Measurements from ENCODE around the gene THADA. TPM values are rescaled to one million over a fixed set of nuclear protein-coding genes. Genes with fewer than 3 reads are reported as not detected.

THADA gene
- total RNA-seq, 3 donors from 2014 or later (not counting 1 experiment from before 2014, with no cell fraction given) = 34.1 to 35.7 (median 35.3) TPM

DNA sequence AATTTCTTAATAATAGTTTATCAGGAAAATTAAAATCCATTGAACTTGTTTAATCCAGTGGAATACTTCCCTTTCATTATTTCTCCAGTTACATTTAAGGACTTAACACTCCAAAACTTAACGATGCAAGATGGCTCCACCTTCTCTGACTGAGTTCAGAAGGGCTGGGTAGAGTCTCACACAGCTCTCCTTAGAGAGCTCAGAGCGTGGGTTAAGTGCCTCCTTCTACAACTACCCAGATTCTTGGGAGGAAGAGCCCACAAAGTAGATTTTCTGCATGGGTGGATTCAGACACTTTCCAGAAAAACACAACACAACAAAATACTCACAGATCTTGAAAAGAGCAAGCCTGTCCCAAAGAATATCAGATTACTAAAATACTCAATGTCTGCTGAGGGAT lies 130.6 kb downstream of the THADA start:
- intact Hi-C loops (cut with micrococcal nuclease) = no loop called here
- Histone ChIP-seq H3K9me3 (ENCODE audit: control insufficient read depth, insufficient read depth, low read length) (no peaks in the 10 kb centered on the region), H3K27me3 (ENCODE audit: control insufficient read depth, insufficient read depth, low read length) (no peaks in the 10 kb centered on the region), H3K4me3 (ENCODE audit: low read length) (no peak overlapping the region), H3K27ac (ENCODE audit: low read length) (no peak overlapping the region), H3K36me3 (ENCODE audit: control insufficient read depth, insufficient read depth, low read length) (no peaks in the 10 kb centered on the region), H3K4me1 (ENCODE audit: control insufficient read depth, insufficient read depth, low read length) (peaks cover 10% of the 10 kb centered on the region)
- H3K27me3 Mint-ChIP-seq (ENCODE audit: low read depth in 2 of 2) = no peaks in the 10 kb centered on the region
- peaks cover 5 to 12% of the 10 kb centered on the region in 2 donors for H3K4me1 Mint-ChIP-seq
- DNase-seq (no peak), ATAC-seq (no peak)
- H3K9me3 Mint-ChIP-seq = no peaks in the 10 kb centered on the region
- no peaks in the 10 kb centered on the region for H3K36me3 Mint-ChIP-seq
- H3K4me3 Mint-ChIP-seq = no peak overlapping the region
- WGBS (ENCODE audit: insufficient coverage) = 94% methylated on average over 2 of the region's 2 CpGs
- TF ChIP-seq, protein P1, sequence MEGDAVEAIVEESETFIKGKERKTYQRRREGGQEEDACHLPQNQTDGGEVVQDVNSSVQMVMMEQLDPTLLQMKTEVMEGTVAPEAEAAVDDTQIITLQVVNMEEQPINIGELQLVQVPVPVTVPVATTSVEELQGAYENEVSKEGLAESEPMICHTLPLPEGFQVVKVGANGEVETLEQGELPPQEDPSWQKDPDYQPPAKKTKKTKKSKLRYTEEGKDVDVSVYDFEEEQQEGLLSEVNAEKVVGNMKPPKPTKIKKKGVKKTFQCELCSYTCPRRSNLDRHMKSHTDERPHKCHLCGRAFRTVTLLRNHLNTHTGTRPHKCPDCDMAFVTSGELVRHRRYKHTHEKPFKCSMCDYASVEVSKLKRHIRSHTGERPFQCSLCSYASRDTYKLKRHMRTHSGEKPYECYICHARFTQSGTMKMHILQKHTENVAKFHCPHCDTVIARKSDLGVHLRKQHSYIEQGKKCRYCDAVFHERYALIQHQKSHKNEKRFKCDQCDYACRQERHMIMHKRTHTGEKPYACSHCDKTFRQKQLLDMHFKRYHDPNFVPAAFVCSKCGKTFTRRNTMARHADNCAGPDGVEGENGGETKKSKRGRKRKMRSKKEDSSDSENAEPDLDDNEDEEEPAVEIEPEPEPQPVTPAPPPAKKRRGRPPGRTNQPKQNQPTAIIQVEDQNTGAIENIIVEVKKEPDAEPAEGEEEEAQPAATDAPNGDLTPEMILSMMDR (IDR thresholded peaks at IDR 0.05) = no peak
- H3K27ac Mint-ChIP-seq = no peak overlapping the region

DNA sequence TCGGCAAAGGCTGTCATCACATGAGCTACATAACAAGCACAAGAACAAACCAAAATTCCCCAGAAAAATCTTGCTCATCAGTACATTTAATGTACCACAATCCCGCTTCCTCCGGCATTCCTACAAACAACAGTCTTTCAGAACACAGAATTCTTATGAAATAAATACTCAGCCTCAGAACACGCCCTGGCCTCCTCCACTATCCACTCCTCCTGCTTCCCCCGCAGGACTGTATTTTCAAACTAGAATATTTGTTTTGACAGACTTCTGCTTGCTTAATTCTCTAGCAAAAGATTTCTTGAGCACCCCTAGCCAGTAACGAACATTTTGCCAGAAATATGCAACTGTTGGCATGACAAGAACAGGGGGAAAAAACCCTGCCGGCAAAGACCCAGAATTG lies 131.2 kb downstream of the THADA start:
- Mint-ChIP-seq H3K36me3 (no peaks in the 10 kb centered on the region), H3K4me1 (peaks cover 5 to 12% of the 10 kb centered on the region in 2 donors), H3K4me3 (no peak overlapping the region), H3K27ac (no peak overlapping the region), H3K9me3 (no peaks in the 10 kb centered on the region), H3K27me3 (ENCODE audit: low read depth in 2 of 2) (no peaks in the 10 kb centered on the region)
- DNase-seq (no peak), ATAC-seq (no peak)
- intact Hi-C loops (cut with micrococcal nuclease) = no loop called here
- Histone ChIP-seq H3K4me3 (ENCODE audit: low read length) (no peak overlapping the region), H3K27me3 (ENCODE audit: control insufficient read depth, insufficient read depth, low read length) (no peaks in the 10 kb centered on the region), H3K36me3 (ENCODE audit: control insufficient read depth, insufficient read depth, low read length) (no peaks in the 10 kb centered on the region), H3K4me1 (ENCODE audit: control insufficient read depth, insufficient read depth, low read length) (peaks cover 10% of the 10 kb centered on the region), H3K9me3 (ENCODE audit: control insufficient read depth, insufficient read depth, low read length) (no peaks in the 10 kb centered on the region), H3K27ac (ENCODE audit: low read length) (no peak overlapping the region)
- WGBS (ENCODE audit: insufficient coverage) = 97% methylated on average over 6 of the region's 7 CpGs
- TF ChIP-seq, protein P1 (IDR thresholded peaks at IDR 0.05) = no peak

DNA sequence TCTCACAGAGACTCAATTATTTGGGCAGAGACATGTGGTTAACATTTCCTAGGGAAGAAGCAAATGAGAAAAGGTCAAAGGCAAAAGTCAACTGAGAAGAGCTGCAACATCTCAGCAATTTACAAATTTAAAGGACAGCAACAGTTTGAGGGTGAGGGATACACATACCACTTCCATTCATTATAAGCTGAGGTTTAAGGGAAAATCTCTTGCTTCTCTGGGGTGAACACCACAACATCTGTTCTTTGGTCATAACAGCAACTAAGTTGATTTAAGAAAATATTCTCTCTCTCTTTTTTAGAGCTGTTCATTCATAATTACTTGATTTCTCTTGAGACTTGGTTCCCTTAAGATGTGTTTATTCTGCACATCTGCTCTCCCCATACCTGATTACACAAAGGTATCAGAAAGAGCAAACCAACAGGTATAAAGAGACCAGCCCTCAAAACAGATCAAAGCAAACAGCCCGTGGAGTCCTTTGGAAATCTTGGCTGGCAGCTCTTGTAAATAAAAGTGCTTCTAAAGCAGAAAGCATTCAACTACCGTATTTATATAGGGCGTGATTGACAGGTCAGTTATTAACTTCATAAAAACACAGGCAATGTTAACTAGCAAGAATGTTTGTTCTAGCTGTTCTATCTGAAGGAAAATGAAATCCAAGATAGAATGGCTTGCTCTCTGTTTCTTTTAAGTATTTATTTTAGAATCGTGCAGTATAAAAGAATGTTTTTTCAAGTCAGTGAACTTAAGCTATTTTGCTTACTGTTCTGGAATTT lies 132.8 kb downstream of the THADA start:
- Mint-ChIP-seq H3K27ac (no peak overlapping the region), H3K27me3 (ENCODE audit: low read depth in 2 of 2) (no peaks in the 10 kb centered on the region), H3K9me3 (no peaks in the 10 kb centered on the region), H3K4me3 (no peak overlapping the region), H3K4me1 (peaks cover 5 to 18% of the 10 kb centered on the region in 2 donors), H3K36me3 (no peaks in the 10 kb centered on the region)
- peaks cover 10% of the 10 kb centered on the region for H3K4me1 ChIP-seq (ENCODE audit: control insufficient read depth, insufficient read depth, low read length)
- TF ChIP-seq, protein P1 (IDR thresholded peaks at IDR 0.05) = no peak
- ATAC-seq (no peak), DNase-seq (no peak)
- intact Hi-C loops (cut with micrococcal nuclease) = no loop called here
- no peak overlapping the region for H3K4me3 ChIP-seq (ENCODE audit: low read length)
- no peaks in the 10 kb centered on the region for H3K36me3 ChIP-seq (ENCODE audit: control insufficient read depth, insufficient read depth, low read length)
- no peaks in the 10 kb centered on the region for H3K27me3 ChIP-seq (ENCODE audit: control insufficient read depth, insufficient read depth, low read length)
- H3K27ac ChIP-seq (ENCODE audit: low read length) = no peak overlapping the region
- 88% methylated on average over 4 of the region's 4 CpGs for WGBS (ENCODE audit: insufficient coverage)
- no peaks in the 10 kb centered on the region for H3K9me3 ChIP-seq (ENCODE audit: control insufficient read depth, insufficient read depth, low read length)

Measured in natural killer cell (primary cell).